GM18870 (cell line): Measurements from ENCODE around the gene CCNG2.
"Not testable (repeated sequence)": the region's sequence is repeated elsewhere in the genome, so short reads cannot be mapped to it uniquely, and the experiment has no call there.

ENCODE experiments used
- ATAC-seq: cut with Tn5 transposase; IDR thresholded peaks from one replicate; pipeline ENCODE4 v1.9.1; 2021; ENCODE audit warnings: moderate library complexity; ENCODE audit not compliant: unreplicated experiment

The CCNG2 gene, protein sequence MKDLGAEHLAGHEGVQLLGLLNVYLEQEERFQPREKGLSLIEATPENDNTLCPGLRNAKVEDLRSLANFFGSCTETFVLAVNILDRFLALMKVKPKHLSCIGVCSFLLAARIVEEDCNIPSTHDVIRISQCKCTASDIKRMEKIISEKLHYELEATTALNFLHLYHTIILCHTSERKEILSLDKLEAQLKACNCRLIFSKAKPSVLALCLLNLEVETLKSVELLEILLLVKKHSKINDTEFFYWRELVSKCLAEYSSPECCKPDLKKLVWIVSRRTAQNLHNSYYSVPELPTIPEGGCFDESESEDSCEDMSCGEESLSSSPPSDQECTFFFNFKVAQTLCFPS

DNA sequence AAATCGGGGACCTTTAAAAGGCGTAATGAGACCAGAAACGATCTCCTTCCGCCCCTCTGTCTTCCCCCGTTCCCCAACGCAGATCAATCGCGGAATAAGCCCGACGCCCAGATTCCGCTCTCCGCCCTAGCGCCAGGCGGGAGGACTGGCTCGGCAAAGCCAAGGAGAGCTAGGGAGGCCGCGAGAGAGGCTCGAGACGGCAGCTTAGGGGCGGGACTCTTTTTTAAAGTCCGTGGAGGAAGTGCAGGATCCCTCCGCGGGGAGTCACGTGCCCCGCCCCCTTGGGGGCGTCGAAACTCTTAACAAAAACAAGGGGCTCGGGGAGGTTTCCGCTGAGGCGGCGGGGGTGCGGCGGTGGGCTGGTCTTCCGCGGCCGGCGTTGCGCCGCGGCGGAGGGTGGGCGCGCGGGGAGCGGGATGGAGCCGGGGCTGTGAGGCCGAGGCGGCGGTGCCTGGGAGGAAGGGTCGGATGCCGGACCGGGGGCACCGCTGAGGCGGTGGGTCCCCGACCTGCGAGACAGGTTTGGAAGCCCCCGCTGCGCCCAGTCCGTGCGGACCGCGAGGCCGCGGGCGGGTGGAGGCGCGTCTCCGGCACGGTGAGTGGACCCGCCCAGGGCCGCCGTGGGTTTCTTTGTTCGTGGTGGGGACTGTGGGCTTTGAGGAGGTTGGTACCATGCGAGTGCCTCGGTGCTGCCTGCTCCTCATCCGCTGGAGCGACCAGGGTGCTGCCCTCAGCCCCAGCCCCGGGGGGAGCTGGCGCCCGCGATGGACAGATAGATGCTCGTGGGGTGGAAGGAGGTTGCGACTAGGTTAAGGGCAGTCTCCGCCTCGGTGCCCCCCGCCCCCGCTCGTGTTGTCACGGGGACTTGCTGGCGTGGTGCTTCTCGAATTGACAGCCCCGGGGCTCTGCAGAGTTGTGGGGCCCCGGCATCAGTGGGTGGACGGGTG is at the start of gene CCNG2:
TSS of gene CCNG2 (plus strand) at position 296 of the 947 bp plus-strand sequence. CDS start 1,326 bp downstream, outside the sequence.
- ATAC-seq: peak; percentile 7

DNA sequence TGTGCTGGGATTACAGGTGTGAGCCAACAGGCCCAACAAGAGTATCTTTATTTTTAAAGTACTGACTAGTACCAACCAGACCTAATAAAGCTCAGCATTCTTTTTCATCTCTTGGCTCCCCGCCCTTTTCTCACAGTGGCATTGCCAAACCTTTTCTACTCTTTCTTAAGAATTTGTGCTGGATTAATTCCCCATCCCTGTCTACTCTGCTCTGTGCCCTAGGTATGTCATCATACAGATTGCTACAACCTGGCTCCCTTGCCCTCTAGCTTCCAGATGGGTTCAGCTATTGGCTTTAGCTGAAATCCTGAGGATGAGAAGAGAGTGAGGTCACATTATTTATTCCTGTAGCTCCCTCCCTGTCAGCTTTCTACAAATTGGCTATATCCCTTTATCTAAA is 46.3 kb upstream of the CCNG2 start:
- ATAC-seq: no peak

DNA sequence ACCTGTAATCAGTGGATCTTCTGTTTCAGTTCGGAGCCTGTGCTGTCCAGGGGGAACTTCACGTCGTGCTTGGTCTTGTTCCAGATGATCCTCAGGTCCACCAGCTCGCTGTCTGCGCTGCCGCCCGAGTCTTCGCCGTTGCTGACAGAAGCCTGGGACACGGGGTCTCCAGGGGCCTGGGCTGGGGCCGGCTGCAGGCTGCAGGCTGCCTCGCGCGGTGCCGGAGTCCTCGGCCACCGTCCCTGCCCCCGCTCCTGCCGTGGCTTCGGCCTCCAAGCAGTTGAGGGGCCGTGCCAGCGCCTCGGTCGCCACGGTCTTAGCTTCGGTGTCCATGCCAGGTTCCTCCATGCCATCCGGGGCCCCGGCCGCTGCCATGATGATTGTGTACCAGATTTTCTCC is 43.9 kb upstream of the CCNG2 start:
- no peak for ATAC-seq

DNA sequence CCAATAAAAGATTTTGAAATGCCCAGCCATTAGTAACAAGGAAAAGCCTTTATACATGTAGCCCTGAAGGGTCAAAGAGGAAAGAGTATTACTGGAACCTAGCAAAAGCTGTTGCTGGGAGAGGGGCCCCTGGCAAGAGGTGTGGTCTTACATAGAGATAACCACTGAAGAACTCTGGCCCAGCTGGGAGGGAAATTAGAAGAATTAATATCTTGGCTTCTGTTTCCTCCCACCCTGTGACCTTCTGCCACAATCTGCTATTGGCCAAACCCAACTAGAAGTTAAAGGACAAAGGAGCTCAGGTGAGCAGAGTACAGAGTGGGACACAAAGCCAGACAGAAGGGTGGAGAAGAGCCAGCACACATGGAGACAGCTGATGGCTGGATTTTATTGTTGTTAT is 39.3 kb upstream of the CCNG2 start:
- ATAC-seq: no peak

DNA sequence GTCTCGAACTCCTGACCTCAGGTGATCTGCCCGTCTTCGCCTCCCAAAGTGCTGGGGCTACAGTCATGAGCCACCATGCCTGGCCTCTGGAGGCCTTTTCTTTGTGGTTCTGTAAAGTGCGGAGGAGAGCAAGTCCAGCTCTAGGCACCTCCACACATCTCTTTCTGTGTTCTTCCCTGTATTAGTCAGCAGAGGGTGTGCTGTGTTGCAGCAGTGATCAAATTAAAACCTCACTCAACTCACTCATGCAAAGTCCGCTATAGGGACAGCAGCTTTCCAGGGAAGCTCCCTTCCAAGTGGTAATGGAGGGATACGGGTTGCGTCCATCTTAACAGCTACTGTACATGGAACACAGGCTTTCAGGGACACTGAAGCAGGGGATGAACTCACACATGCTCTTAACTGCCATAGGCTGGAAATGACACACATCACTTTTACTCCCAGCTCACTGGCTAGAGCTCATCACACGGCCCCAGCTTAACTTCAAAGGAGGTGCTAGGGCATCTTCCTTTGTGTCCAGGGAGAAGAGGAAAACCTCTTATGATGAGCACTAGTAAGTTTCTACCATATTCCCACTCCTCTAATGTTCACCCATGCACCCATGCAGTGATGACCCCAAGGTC is 36.0 kb upstream of the CCNG2 start:
- no peak for ATAC-seq

DNA sequence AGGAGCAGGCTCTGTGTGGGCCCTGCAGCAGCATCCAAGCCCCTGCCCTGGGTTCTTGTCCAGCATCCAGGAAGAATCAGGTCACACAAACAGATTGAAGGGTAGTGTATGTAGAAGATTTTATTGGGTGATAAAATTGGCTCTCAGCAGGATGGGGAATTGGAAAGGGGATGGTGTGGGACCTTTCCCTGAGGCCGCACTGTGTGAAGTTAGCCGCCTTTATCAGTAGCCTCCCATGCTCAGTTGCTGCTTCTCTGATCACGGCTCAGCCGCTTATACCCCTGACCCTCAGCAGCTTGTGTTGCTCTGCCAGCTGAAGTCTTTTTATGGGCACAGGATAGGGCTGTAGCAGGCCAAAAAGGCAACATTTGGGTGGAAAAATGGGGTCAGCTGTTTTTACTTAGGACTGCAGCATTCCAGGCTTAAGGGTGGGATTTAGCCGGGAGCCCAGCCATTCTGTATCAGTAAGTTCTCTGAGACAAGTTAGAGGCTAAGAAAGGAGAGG is 35.2 kb upstream of the CCNG2 start:
- ATAC-seq: no peak

DNA sequence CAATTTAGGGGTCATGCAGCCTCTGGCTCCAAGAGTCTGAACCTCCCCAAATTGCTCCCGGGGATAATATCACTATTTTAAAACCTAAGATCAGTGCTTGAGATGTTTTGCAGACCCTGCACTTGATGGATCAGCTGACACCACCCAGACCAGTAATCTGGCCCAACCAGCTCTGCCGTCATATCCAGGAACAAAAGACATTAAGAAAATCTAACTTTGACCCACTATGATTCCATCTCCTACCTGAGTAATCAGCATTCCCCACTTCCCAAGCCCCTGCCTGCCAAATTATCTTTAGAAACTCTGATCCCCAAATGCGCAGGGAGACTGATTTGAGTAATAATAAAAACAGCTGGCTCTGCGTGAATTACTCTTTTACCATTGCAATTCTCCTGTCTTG is 34.4 kb upstream of the CCNG2 start:
- no peak for ATAC-seq

DNA sequence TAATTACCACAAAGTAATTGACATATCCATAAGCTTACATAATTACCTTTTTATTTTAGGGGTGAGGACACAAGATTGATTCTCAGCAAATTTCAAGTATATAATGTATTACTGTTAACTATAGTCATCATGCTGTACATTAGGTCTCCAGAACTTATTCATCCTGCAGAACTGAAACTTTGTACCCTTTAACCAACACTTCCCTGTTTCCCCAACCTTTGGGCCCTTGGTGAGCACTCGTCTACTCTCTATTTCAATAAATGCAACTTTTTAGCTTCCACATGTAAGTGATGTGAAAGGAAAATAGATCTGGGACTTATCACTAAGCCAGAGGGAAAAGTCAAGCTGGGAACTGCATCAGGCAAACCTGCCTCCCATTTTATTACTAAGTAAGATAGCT is 33.6 kb upstream of the CCNG2 start:
- no peak for ATAC-seq

DNA sequence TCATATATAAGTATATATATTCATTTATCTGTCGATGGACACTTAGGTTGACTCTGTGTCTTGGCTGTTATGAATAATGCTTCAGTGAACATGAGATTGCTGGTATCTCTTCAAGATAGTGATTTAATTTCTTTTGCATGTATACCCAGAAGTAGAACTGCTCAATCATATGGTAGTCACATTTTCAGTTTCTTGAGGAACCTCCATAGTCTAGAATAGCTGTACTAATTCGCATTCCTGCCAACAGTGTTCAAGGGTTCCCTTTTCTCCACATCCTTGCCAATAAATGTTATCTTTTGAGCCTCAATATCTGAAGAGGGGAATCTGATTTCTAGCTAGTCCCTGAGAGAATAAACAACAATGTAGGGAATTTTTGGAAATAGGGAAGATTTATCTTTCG is 32.4 kb upstream of the CCNG2 start:
- ATAC-seq: no peak

DNA sequence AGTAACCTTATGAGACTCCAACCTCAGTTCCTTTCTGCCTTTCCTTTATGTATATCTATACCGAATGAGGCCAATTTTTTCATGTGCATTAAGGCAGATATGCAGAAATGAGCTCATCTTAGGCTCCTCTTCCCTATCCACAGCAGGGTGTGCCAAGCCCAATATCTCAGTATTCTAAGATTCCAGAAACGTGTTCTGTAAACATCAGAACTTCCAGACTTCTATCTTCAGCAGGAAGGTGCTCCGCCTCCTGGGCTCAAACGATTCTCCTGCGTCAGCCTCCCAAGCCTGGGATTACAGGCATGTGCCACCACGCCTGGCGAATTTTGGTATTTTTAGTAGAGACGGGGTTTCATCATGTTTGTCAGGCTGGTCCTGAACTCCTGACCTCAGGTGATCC is 31.0 kb upstream of the CCNG2 start:
- ATAC-seq: no peak

DNA sequence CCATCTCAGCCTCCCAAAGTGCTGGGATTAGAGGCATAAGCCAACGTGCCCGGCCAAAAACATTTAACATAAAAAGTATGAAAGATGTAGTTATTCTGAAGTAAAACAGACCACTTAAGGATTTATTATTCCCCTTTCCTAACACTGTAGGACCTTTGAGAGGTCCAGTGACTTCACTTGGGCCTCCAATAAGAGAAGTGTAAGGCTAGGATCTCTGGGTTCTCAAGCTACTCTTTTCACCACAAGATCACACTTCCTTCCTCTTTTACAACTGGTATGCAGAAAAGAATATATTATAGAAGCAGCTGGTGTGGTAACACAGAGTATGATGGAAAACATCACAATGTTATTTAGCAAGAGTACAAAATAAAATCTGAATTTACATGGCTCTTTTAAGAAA is 30.2 kb upstream of the CCNG2 start:
- no peak for ATAC-seq

DNA sequence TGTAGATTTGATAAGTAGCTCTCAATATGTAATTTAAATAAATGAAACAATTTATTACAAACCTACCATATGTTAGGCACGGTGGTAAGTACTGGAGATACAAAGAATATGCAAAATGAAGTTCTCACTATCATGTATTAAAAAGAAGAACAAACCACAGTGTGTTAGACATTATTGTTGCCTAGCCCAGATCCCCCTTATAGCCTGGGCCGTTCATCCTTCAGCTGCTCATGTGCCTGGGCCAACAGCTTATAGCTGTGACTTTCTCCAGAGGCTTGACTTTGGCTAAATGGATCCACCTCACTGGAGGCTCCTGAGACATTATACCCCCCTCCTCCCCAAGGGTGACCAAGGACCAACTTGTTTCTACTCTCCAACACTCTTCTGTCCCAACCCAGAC is 29.8 kb upstream of the CCNG2 start:
- ATAC-seq: no peak

DNA sequence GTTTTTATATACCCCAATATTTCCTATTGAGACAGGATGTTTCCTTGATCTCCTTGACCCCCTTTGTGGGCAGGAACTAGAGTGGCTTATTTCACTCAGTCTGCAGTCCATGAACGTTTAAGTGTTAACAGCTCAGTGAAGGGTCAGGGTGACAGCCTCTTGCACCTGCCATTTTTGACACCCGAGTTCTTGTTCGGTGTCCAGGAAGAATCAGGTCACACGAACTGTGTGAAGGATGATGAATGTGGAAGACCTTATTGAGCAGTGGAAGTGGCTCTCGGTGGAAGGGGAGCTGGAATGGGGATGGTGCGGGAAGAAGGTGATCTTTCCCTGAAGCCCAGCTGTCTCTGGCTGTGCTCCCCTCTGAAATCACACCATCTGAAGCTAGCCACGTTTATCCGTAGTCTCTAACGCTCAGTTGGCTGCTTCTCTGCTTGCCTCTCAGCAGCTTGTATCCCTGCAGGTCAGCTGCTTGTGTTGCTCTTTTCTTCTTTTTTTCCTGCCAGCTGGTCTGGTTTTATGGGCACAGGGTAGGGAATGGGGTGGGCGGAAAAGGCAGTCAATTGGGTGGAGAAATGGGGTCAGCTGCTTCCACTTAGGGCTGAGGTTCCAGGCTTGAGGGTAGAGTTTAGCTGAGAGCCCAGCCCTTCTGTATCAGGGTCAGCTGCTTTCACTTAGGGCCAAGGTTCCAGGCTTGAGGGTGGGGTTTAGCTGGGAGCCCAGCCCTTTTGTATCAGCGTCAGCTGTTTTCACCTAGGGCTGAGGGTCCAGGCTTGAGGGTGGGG is 29.0 kb upstream of the CCNG2 start:
- ATAC-seq: no peak

DNA sequence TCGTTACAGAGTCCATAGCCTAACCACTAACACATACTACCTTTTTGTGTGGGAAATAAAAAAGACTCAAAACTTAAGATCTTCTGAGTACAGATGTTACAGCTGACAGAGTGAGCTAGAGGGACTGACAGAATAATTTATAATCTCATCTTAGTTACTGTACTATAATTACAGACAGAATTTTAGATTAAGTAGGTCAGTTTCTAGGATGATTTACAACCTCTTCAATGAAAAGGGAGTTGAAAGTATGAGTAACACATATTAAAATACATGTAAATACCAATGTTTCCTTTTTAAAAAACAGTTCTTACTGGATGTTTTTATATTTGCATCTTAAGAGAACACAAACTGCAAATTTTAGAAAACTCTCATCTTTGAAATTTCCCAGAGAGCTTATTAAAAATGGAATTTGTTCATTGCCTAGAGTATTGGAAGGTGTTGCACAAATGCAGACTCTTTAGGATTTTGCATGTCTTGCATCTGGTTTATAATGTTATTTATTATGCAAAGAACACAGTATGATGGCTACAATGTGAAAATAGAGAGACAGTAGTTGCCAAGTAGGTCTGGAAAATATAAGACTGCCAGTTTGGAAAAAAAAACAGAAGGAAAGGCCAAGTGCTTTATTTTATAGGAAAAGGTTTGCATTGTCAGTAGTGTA is 24.2 kb upstream of the CCNG2 start:
- no peak for ATAC-seq

DNA sequence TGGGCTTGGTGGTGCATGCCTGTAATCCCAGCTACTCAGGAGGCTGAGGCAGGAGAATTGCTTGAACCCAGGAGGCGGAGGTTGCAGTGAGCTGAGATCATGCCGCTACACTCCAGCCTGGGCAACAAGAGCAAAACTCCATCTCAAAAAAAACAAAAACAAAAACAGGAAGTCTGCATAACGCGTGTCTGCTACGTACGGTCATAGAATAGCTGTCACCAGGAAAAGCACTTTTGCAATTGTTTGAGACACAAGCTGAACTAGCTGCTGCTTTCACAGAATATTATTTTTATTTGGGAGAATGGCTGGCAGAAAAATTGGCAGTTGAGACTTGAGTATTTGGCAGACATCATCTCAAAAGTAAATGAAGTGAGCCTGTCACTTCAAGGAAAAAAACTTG is 19.6 kb upstream of the CCNG2 start:
- not testable (repeated sequence) for ATAC-seq

DNA sequence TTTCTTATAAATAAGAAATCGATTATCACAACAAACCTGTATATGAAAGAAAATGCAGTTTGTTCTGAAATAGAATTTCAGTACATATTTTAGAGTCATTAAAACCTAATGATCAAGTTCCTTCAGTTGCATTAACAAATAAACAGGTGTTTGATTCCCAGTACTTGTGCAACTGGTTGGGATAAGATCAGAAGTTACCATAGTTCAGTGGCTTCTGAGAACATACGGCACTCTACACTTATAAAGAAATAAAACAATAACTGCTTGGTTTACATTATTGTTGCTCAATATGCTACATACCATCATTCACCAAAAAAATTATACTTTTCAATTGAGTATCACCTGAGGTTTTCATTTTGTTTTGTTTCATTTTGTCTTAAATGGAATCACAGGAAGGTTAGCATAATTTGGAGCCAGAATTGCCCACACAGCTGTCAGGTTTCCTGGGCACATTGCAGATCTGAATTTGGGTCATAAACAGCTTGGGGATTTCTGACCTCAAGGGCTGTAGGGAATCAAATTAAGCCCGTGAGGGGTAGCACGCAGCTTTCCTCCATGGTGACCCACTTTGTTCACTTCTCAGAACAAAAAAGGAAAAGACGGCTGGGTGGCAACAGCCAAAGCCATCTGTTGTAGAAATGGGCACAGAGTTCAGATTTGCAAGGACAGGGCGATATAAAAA is 14.9 kb upstream of the CCNG2 start:
- no peak for ATAC-seq

DNA sequence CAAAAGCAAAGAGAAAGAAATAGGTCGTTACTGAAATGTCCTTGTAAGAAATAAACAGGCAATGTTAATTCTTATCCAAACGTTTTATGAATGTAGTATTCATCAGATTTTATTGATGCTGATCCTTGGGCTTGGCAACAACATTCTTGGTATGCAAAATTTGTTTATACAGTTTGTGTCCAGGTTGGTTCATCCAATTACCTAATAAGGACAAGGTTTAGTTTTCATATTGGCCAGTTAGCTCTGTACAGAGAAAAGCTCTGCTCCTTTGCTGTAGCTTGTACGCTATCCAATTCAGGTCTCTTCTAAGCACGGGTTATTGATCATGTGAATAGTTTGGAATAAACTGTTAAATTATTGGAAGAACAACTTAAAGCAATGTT is 14.4 kb upstream of the CCNG2 start:
- no peak for ATAC-seq

DNA sequence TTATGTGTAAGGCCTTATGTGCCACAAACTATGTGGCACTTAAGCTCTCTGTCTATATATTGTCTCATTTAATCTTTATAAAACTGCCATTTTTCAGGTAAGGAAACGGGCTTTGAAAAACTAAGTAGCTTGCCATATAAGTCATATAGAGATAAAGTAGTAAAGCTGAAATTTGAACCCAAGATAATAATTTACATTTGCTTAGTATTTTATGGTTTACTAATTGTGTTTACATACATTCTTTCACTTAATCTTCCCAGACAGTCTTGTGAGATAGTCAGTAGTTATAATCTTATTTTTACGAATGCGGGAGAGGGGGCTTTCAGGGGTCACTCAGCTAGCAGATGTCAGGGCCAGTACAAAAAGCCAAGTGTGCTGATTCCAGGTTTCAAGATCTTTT is 13.9 kb upstream of the CCNG2 start:
- no peak for ATAC-seq

DNA sequence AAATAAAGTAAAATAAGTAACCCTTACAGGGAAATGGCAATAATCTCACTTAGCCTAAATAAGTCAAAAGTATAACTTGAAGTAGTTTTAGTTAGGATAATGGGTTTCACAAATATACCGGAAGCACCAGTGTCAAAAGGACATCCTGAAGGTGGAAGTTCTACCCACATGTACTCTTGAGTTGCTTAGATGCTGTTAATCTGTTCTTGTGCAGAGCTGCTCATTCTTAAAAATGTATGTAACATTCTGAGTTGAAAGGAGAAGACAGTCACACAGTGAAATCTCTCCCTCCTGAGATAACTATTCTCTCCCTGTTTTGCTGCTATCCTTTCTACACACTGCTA is 11.2 kb upstream of the CCNG2 start:
- no peak for ATAC-seq
